ENCODE measurements around the gene RPGRIP1L.

GRCh38 chr16:53708490-53708889 is 4.8 kb upstream of the RPGRIP1L start:
- TF ChIP-seq CTCF (IDR thresholded peaks at IDR 0.05) = no peak
- TF ChIP-seq POLR2A (IDR thresholded peaks at IDR 0.05) = no peak

Measured in prostate gland (tissue), 2 donors.